DND-41 (cell line): ENCODE data around the gene SLC26A2.

Source experiments
- ATAC-seq: fragments of 200-7000 bp; cut with Tn5 transposase; 3 replicates; pipeline ENCODE4 v1.9.1; 2021; ENCODE audit warnings: low read depth; ENCODE audit not compliant: insufficient read depth
- DNase-seq: peaks from one replicate; pipeline ENCODE4 v3.0.0-alpha.2; 2020
- H2AFZ ChIP-seq: 2 replicates; pipeline ENCODE4 v1.6.0; 2012; ENCODE audit warnings: low read depth, low read length
- H3K27ac ChIP-seq: 2 replicates; pipeline ENCODE4 v1.5.1; 2012; ENCODE audit warnings: low read length, inconsistent platforms
- H3K27me3 ChIP-seq: fragments of 200-600 bp; sonication (generic); 2 replicates; pipeline ENCODE4 v1.6.0; 2012; ENCODE audit warnings: low read length, mild to moderate bottlenecking, inconsistent platforms; ENCODE audit not compliant: insufficient read depth, poor library complexity
- H3K36me3 ChIP-seq: 2 replicates; pipeline ENCODE4 v1.5.1; 2012; ENCODE audit warnings: low read length, inconsistent platforms; ENCODE audit not compliant: insufficient read depth
- H3K4me1 ChIP-seq: 2 replicates; pipeline ENCODE4 v1.5.1; 2012; ENCODE audit warnings: mild to moderate bottlenecking, low read length; ENCODE audit not compliant: insufficient read depth
- H3K4me2 ChIP-seq: 2 replicates; pipeline ENCODE4 v1.6.0; 2012; ENCODE audit warnings: mild to moderate bottlenecking, moderate library complexity, low read length, inconsistent platforms; ENCODE audit not compliant: insufficient read depth
- H3K4me3 ChIP-seq, 2 experiments: fragments of 200-600 bp in 1 of 2; shearing (Covaris generic) in 1 of 2; 2 replicates each; pipeline ENCODE4 v1.5.1; 2012 to 2016; ENCODE audit warnings: inconsistent platforms in 2 of 2, low read length in 2 of 2, mild to moderate bottlenecking in 2 of 2, low read depth in 1 of 2, moderate library complexity in 1 of 2
- H3K79me2 ChIP-seq: 2 replicates; pipeline ENCODE4 v1.6.0; 2012; ENCODE audit warnings: low read length, inconsistent platforms; ENCODE audit not compliant: insufficient read depth
- H3K9ac ChIP-seq: 2 replicates; pipeline ENCODE4 v1.6.0; 2012; ENCODE audit warnings: low read depth, mild to moderate bottlenecking, inconsistent platforms, low read length, moderate library complexity
- H3K9me3 ChIP-seq: 2 replicates; pipeline ENCODE4 v1.5.1; 2012; ENCODE audit warnings: low read length, moderate library complexity, mild to moderate bottlenecking, inconsistent platforms; ENCODE audit not compliant: insufficient read depth, severe bottlenecking
- H4K20me1 ChIP-seq: 2 replicates; pipeline ENCODE4 v1.6.0; 2012; ENCODE audit warnings: low read length; ENCODE audit not compliant: insufficient read depth
- EZH2 ChIP-seq: IDR thresholded peaks from 3 replicates; pipeline ENCODE4 v1.6.1; 2012; ENCODE audit warnings: borderline replicate concordance, low read depth, mild to moderate bottlenecking, moderate library complexity, low read length, inconsistent platforms; ENCODE audit not compliant: severe bottlenecking
- TF ChIP-seq, protein P1 (sequence below): IDR thresholded peaks from 2 replicates; pipeline ENCODE4 v1.5.1; 2012; ENCODE audit warnings: borderline replicate concordance, low read length, moderate library complexity, mild to moderate bottlenecking; ENCODE audit not compliant: poor library complexity, severe bottlenecking; ENCODE audit errors: extremely low read depth

The SLC26A2 gene

DNA sequence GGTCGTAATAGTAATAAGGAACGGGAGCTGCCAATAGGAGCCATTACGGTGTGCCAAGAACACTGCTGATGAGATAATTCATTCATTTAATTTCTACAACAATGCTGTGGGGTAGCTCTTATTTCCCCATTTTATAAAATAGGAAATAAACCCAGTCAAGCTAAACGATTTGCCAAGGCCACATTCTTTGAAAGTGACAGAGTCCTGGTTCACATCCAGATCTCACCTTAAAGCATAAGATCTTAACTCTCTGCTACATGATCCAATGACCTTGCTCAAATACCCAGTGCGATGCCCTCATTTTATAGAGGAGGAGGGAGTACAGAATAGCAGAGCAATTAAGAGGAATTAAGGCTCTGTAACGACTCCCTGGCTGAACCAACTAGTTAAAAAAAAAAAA is 21.0 kb upstream of the SLC26A2 start:
- peaks cover 8% of the 10 kb centered on the region for H3K27me3 ChIP-seq
- H2AFZ ChIP-seq = no peak overlapping the region
- H3K4me3 ChIP-seq = no peak overlapping the region

GRCh38 chr5:149940077-149940574 is 20.4 kb upstream of the SLC26A2 start:
- DNase-seq (no peak), ATAC-seq (no peak)
- H3K27me3 ChIP-seq = peaks cover 14% of the 10 kb centered on the region
- no peaks in the 10 kb centered on the region for H4K20me1 ChIP-seq
- H3K4me3 ChIP-seq = no peak overlapping the region
- no peaks in the 10 kb centered on the region for H3K79me2 ChIP-seq
- H3K27ac ChIP-seq = no peak overlapping the region
- H3K4me1 ChIP-seq = no peaks in the 10 kb centered on the region
- no peak overlapping the region for H3K4me2 ChIP-seq
- no peak for TF ChIP-seq EZH2
- TF ChIP-seq, protein P1, sequence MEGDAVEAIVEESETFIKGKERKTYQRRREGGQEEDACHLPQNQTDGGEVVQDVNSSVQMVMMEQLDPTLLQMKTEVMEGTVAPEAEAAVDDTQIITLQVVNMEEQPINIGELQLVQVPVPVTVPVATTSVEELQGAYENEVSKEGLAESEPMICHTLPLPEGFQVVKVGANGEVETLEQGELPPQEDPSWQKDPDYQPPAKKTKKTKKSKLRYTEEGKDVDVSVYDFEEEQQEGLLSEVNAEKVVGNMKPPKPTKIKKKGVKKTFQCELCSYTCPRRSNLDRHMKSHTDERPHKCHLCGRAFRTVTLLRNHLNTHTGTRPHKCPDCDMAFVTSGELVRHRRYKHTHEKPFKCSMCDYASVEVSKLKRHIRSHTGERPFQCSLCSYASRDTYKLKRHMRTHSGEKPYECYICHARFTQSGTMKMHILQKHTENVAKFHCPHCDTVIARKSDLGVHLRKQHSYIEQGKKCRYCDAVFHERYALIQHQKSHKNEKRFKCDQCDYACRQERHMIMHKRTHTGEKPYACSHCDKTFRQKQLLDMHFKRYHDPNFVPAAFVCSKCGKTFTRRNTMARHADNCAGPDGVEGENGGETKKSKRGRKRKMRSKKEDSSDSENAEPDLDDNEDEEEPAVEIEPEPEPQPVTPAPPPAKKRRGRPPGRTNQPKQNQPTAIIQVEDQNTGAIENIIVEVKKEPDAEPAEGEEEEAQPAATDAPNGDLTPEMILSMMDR = no peak
- no peak overlapping the region for H2AFZ ChIP-seq
- no peak overlapping the region for H3K9ac ChIP-seq
- no peaks in the 10 kb centered on the region for H3K9me3 ChIP-seq
- no peaks in the 10 kb centered on the region for H3K36me3 ChIP-seq

More for the DNA sequence above, 21.0 kb upstream of the SLC26A2 start:
- H3K9ac ChIP-seq = no peak overlapping the region
- no peak overlapping the region for H3K27ac ChIP-seq
- ATAC-seq (no peak), DNase-seq (no peak)
- H3K79me2 ChIP-seq = no peaks in the 10 kb centered on the region
- H3K4me1 ChIP-seq = no peaks in the 10 kb centered on the region
- H3K36me3 ChIP-seq = no peaks in the 10 kb centered on the region
- no peak overlapping the region for H3K4me2 ChIP-seq
- no peaks in the 10 kb centered on the region for H3K9me3 ChIP-seq
- H4K20me1 ChIP-seq = no peaks in the 10 kb centered on the region
- no peak for TF ChIP-seq EZH2
- TF ChIP-seq, protein P1 = no peak

DNA sequence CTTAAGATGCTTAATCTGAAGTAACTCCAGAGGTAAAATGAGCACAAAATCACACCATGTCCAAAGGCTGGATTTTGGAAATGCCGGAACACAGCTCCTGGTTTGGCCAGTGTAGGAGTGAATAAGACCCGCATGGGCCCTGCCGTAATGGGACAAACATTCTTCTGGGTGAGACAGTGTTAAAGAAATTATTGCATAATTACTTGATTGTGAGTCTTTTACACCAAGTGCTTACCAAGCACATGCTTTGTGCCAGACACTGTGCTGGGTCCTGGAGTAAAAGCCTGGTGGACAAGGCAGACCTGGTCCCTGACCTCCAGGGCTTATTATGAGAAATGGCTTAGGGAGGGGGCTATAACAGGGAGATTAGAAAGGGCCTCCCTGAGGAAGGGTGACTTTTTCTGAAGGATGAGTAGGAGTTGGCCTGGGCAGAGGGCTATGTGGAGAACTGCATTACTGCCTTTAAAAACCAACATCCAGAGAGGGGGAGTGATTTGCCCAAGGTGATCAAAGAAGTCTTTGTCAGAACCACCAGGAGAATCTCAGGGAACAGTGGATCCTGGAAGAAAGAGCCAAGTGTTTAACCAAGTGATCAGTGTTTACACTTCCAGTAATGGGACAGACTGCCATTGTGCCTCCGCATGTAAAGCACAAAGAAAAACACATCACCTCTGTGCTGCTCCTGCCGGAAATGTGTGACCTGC is 19.5 kb upstream of the SLC26A2 start:
- no peak overlapping the region for H2AFZ ChIP-seq
- TF ChIP-seq EZH2 = no peak
- TF ChIP-seq, protein P1 = no peak
- no peaks in the 10 kb centered on the region for H3K79me2 ChIP-seq
- ATAC-seq (no peak), DNase-seq (no peak)
- H3K9me3 ChIP-seq = no peaks in the 10 kb centered on the region
- no peak overlapping the region for H3K27ac ChIP-seq
- H3K4me2 ChIP-seq = no peak overlapping the region
- H3K4me3 ChIP-seq = no peak overlapping the region
- peaks cover 14% of the 10 kb centered on the region for H3K27me3 ChIP-seq
- no peak overlapping the region for H3K9ac ChIP-seq
- no peaks in the 10 kb centered on the region for H4K20me1 ChIP-seq
- no peaks in the 10 kb centered on the region for H3K36me3 ChIP-seq
- H3K4me1 ChIP-seq = no peaks in the 10 kb centered on the region
